Vagina (tissue), 2 donors: Measurements from ENCODE around the gene PTMA. TPM values are rescaled to one million over a fixed set of nuclear protein-coding genes. Genes with fewer than 3 reads are reported as not detected.
"Not testable (repeated sequence)": the region's sequence is repeated elsewhere in the genome, so short reads cannot be mapped to it uniquely, and the experiment has no call there.

Experiments
- DNase-seq, 2 donors: peaks; one replicate each; pipeline ENCODE4 v3.0.0-alpha.2; 2017; ENCODE audit errors: extremely low spot score in 2 of 2
- H3K27ac ChIP-seq: fragments of 200-600 bp; sonication (generic); one replicate; pipeline ENCODE4 v1.5.1; 2019
- H3K27me3 ChIP-seq: fragments of 200-600 bp; sonication (generic); one replicate; pipeline ENCODE4 v1.5.1; 2019
- H3K36me3 ChIP-seq, 2 donors: fragments of 200-600 bp; sonication (generic); one replicate each; pipeline ENCODE4 v1.5.1; 2017 to 2019
- H3K4me1 ChIP-seq: fragments of 200-600 bp; sonication (generic); one replicate; pipeline ENCODE4 v1.5.1; 2019
- H3K4me3 ChIP-seq, 2 donors: fragments of 200-600 bp; sonication (generic); 1 replicate in 1 of 2; 2 replicates in 1 of 2; pipeline ENCODE4 v1.5.1; 2016 to 2019
- H3K9me3 ChIP-seq: fragments of 200-600 bp; sonication (generic); one replicate; pipeline ENCODE4 v1.5.1; 2019
- POLR2A ChIP-seq, 2 donors: fragments of 450-650 bp; IDR thresholded peaks; one replicate each; pipeline ENCODE4 v1.6.1; 2017; ENCODE audit warnings: antibody characterized with exemption in 2 of 2, mild to moderate bottlenecking in 2 of 2, moderate library complexity in 2 of 2
- POLR2AphosphoS5 ChIP-seq, 2 donors: sonication (generic); formaldehyde crosslinking; IDR thresholded peaks; one replicate each; pipeline ENCODE4 v1.9.0; 2017; ENCODE audit warnings: antibody characterized with exemption in 2 of 2, mild to moderate bottlenecking in 2 of 2, low read depth in 1 of 2; ENCODE audit not compliant: insufficient read depth in 1 of 2
- intact Hi-C: fragments of 100-400 bp; cut with DNase I; formaldehyde crosslinking; loops from one replicate; pipeline ENCODE4 v1.15.1; 2023
- total RNA-seq: library from RNA; depleted of rRNA; stranded (reverse); fragments of >200 nt; gene quantifications from one replicate; pipeline ENCODE4 v1.2.3, GENCODE V29; 2016
- TF ChIP-seq, protein P1 (sequence below), 3 experiments: fragments of 450-650 bp in 2 of 3; fragments of 200-600 bp in 1 of 3; sonication (generic) in 1 of 3; IDR thresholded peaks; one replicate each; pipeline ENCODE4 v1.5.1; 2017 to 2019; ENCODE audit warnings: antibody characterized with exemption in 3 of 3, mild to moderate bottlenecking in 2 of 3, moderate library complexity in 2 of 3

Gene PTMA, protein sequence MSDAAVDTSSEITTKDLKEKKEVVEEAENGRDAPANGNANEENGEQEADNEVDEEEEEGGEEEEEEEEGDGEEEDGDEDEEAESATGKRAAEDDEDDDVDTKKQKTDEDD
- 536 TPM for total RNA-seq

DNA sequence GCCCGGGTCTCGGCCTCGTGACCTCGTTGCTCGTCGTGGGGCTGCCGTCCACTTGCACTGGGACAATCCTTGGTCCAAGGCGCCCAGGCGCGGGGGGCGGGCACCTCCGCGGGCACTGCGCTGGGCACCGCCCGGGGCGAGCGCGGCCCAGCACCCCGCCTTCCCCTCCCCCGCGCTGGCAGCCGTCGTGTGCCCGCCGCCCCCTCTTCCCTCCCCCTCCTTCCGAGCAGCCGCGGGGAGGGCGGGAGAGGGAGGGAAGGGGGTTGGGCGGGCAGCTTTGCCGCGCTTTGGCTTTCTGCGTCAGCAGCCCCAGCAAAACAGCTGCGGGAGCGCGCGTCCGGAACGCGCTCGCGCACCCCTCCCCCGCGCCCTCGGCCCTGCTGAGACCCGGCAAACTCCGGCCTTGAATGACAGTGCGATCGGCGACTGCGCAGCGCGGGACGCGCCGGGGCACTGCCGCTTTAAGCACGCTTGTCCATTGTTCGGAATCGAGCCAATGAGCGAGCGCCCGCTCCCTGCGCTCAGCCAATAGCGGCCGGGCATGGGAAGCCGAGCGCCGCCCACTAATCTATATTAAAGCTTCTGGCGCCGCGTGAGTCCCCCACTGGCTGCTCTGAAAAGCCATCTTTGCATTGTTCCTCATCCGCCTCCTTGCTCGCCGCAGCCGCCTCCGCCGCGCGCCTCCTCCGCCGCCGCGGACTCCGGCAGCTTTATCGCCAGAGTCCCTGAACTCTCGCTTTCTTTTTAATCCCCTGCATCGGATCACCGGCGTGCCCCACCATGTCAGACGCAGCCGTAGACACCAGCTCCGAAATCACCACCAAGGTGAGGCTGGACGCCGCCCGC lies at the start of gene PTMA:
Gene PTMA (plus strand): TSS at position 599 of the 846 bp plus-strand sequence. CDS start 182 bp downstream, at position 781.
- Histone ChIP-seq H3K9me3 (no peaks in the 10 kb centered on the region), H3K4me3 (peak within 1 kb of the TSS; percentile 89 to 100), H3K36me3 (peaks cover 0 to 15% of the 10 kb centered on the region in 2 donors), H3K4me1 (peaks cover 39% of the 10 kb centered on the region), H3K27me3 (no peaks in the 10 kb centered on the region), H3K27ac (peak within 1 kb of the TSS; percentile 100)
- peak in 1 of 2 donors; percentile 100 for DNase-seq
- TF ChIP-seq POLR2A (IDR thresholded peaks at IDR 0.05) (peak; percentile 55 to 96), POLR2AphosphoS5 (IDR thresholded peaks at IDR 0.05; ENCODE audit: insufficient read depth in 1 of 2, low read depth in 1 of 2) (peak; percentile 98 to 100)
- TF ChIP-seq, protein P1, sequence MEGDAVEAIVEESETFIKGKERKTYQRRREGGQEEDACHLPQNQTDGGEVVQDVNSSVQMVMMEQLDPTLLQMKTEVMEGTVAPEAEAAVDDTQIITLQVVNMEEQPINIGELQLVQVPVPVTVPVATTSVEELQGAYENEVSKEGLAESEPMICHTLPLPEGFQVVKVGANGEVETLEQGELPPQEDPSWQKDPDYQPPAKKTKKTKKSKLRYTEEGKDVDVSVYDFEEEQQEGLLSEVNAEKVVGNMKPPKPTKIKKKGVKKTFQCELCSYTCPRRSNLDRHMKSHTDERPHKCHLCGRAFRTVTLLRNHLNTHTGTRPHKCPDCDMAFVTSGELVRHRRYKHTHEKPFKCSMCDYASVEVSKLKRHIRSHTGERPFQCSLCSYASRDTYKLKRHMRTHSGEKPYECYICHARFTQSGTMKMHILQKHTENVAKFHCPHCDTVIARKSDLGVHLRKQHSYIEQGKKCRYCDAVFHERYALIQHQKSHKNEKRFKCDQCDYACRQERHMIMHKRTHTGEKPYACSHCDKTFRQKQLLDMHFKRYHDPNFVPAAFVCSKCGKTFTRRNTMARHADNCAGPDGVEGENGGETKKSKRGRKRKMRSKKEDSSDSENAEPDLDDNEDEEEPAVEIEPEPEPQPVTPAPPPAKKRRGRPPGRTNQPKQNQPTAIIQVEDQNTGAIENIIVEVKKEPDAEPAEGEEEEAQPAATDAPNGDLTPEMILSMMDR (IDR thresholded peaks at IDR 0.05), result no peak
- intact Hi-C loops, result loop anchor here (2.0 kb wide), 1 partner anchor 95 kb away; no protein-coding TSS in a partner anchor

DNA sequence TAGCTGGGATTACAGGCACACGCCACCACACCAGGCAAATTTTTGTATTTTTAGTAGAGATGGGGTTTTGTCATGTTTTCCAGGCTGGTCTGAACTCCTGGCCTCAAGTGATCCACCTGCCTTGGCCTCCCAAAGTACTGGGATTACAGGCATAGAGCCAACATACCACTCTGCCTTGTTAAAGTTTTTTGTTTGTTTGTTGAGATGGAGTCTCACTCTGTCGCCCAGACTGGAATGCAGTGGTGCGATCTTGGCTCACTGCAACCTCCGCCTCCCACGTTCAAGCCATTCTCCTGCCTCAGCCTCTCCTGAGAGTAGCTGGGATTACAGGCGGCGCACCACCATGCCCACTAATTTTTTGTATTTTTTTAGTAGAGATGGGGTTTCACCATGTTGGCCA lies 48.3 kb upstream of the PTMA start:
- H3K36me3 ChIP-seq, intact Hi-C loops, H3K27ac ChIP-seq, H3K9me3 ChIP-seq, H3K27me3 ChIP-seq, H3K4me3 ChIP-seq, DNase-seq: not testable (repeated sequence)
- peaks cover 13% of the 10 kb centered on the region for H3K4me1 ChIP-seq

DNA sequence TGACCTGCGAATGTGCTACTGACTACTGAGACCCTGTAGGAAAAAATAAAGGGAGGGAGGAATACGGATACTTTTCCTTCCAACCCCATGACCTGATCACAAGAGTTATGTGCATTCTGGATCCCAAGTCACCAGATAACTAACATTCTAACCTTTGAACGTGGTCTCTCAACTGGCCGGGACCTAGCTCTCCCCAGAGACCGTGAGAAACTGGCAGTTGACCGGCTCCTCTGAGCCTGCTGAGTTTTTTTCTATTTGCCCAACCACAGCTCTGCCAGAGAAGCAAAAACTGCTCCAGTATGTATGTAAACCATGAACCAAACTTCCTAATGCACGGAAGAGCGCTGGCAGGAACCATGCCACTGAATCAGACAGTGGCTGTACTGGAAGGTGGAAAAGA lies 47.5 kb upstream of the PTMA start:
- Histone ChIP-seq H3K4me3 (no peak overlapping the region), H3K9me3 (no peaks in the 10 kb centered on the region), H3K27me3 (no peaks in the 10 kb centered on the region), H3K27ac (no peak overlapping the region), H3K4me1 (peaks cover 21% of the 10 kb centered on the region), H3K36me3 (no peaks in the 10 kb centered on the region)
- DNase-seq, result no peak
- TF ChIP-seq, protein P1 (IDR thresholded peaks at IDR 0.05), result no peak
- TF ChIP-seq POLR2AphosphoS5 (IDR thresholded peaks at IDR 0.05; ENCODE audit: insufficient read depth in 1 of 2, low read depth in 1 of 2), result no peak
- no peak for TF ChIP-seq POLR2A (IDR thresholded peaks at IDR 0.05)
- intact Hi-C loops, result no loop called here

DNA sequence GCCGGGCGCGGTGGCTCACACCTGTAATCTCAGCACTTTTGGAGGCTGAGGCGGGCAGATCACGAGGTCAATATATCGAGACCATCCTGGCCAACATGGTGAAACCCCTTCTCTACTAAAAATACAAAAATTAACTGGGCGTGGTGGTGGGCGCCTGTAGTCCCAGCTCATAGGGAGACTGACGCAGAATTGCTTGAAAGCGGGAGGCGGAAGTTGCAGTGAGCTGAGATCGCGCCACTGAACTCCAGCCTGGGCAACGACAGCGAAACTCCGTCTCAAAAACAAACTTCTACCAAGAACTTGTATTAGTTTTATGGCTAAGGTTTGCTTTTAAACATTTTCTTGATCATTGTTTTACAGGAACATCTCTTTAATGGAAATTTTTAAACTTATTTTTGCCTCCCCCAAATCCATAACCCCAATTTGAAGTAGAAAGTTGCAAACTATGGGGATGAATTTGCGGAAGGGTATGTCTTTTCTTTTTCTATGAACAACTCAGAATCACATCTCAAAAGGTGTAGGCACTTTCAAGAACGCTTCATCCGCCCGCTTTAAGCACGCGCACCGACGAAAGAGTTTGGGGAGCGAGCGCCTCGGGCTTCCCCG lies 46.8 kb upstream of the PTMA start:
- intact Hi-C loops, result no loop called here
- H3K36me3 ChIP-seq, result no peaks in the 10 kb centered on the region
- H3K4me3 ChIP-seq, result peak overlapping the region; percentile 44 to 57
- peaks cover 27% of the 10 kb centered on the region for H3K4me1 ChIP-seq
- DNase-seq, result no peak
- H3K27ac ChIP-seq, result peak overlapping the region; percentile 93
- TF ChIP-seq, protein P1 (IDR thresholded peaks at IDR 0.05), result no peak
- TF ChIP-seq POLR2A (IDR thresholded peaks at IDR 0.05) (no peak), POLR2AphosphoS5 (IDR thresholded peaks at IDR 0.05; ENCODE audit: insufficient read depth in 1 of 2, low read depth in 1 of 2) (no peak)
- H3K9me3 ChIP-seq, result no peaks in the 10 kb centered on the region
- H3K27me3 ChIP-seq, result no peaks in the 10 kb centered on the region

DNA sequence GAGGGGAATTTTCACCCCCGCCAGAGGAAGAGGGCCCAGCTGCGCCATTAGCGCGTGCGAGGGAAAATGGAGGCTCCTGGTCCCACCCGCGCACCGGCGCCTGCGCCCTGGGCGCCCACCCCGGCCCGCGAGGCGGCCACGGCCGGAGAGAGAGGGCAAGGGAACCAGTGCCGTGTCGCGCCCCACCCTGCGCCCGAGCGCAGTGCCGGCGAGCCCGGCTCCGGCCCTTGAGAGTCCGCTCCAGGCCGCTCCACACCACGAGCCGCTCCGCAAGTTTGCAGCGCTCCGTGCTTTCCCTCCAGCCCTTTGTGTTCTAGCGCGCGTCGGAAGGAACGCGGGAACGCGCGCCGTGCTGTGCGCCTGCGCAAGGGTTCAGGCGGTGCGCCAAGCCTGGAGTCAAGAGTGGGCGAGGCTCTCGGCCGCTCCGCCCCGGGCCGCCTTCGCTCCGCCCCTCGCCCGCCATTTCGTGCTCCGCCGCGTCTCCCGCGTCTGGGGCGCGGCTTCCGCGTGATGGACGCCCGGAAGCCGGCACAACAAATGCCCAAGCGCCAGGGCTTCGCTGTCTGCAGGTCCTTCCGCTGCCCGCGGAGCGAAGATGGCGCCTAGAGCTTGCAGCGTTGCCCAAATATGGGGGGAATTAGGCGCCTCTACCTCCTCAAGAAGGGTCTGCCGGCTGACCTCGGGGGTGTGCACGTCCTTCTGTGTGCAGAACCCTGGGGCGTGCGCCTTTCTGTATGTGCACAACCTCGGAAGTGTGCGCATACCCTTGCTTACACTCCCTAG lies 46.1 kb upstream of the PTMA start:
- TF ChIP-seq POLR2A (IDR thresholded peaks at IDR 0.05), result peak in 1 of 2 donors; percentile 87
- TF ChIP-seq, protein P1 (IDR thresholded peaks at IDR 0.05), result peak in 2 of 3 experiments; percentile 11 to 31
- TF ChIP-seq POLR2AphosphoS5 (IDR thresholded peaks at IDR 0.05; ENCODE audit: insufficient read depth in 1 of 2, low read depth in 1 of 2), result peak; percentile 91 to 95
- Histone ChIP-seq H3K4me3 (peak overlapping the region; percentile 44 to 57), H3K27ac (peak overlapping the region; percentile 93), H3K4me1 (peaks cover 34% of the 10 kb centered on the region), H3K9me3 (no peaks in the 10 kb centered on the region), H3K27me3 (no peaks in the 10 kb centered on the region), H3K36me3 (no peaks in the 10 kb centered on the region)
- intact Hi-C loops, result no loop called here
- DNase-seq, result no peak
